CD14-positive monocyte (primary cell): ENCODE results near the gene TRAPPC3L. TPM values are rescaled to one million over a fixed set of nuclear protein-coding genes. Genes with fewer than 3 reads are reported as not detected.

Experiments
- DNase-seq, 3 donors: peaks; one replicate each; pipeline ENCODE4 v3.0.0-alpha.2; 2011 to 2022
- H2AFZ ChIP-seq: 2 replicates; pipeline ENCODE4 v1.6.0; 2012; ENCODE audit warnings: mild to moderate bottlenecking, low read depth, low read length, inconsistent platforms; ENCODE audit not compliant: insufficient read depth, poor library complexity, severe bottlenecking
- H3K27ac ChIP-seq, 2 donors: 1 replicate in 1 of 2; 2 replicates in 1 of 2; pipeline ENCODE4 v1.5.1; 2012 to 2013; ENCODE audit warnings: low read length in 2 of 2, control low read depth in 1 of 2, inconsistent platforms in 1 of 2, low read depth in 1 of 2, mild to moderate bottlenecking in 1 of 2
- H3K27me3 ChIP-seq, 2 donors: one replicate each; pipeline versions ENCODE4 v1.6.0 to v1.6.1; 2011 to 2013; ENCODE audit warnings: low read length in 2 of 2; ENCODE audit not compliant: control insufficient read depth in 2 of 2, insufficient read depth in 2 of 2
- H3K36me3 ChIP-seq, 2 donors: replicated peaks in 1 of 2; 1 replicate in 1 of 2; 2 replicates in 1 of 2; pipeline versions ENCODE4 v1.5.1 to v1.6.1; 2012 to 2013; ENCODE audit warnings: low read length in 2 of 2, control low read depth in 1 of 2, inconsistent platforms in 1 of 2, mild to moderate bottlenecking in 1 of 2; ENCODE audit not compliant: insufficient read depth in 2 of 2, control insufficient read depth in 1 of 2
- H3K4me1 ChIP-seq, 2 donors: 1 replicate in 1 of 2; 2 replicates in 1 of 2; pipeline versions ENCODE4 v1.5.1 to v1.6.1; 2012 to 2013; ENCODE audit warnings: low read length in 2 of 2, control low read depth in 1 of 2, inconsistent platforms in 1 of 2, mild to moderate bottlenecking in 1 of 2, moderate library complexity in 1 of 2; ENCODE audit not compliant: insufficient read depth in 2 of 2, control insufficient read depth in 1 of 2
- H3K4me2 ChIP-seq: replicated peaks from 2 replicates; pipeline ENCODE3; 2012; ENCODE audit warnings: low read length, moderate library complexity, mild to moderate bottlenecking; ENCODE audit not compliant: poor library complexity, severe bottlenecking; ENCODE audit errors: extremely low read depth
- H3K4me3 ChIP-seq, 3 experiments: fragments of 200-600 bp in 1 of 3; sonication (generic) in 1 of 3; replicated peaks in 1 of 3; 1 replicate in 2 of 3; 2 replicates in 1 of 3; pipeline ENCODE4 v1.5.1; 2011 to 2013; ENCODE audit warnings: low read length in 3 of 3, mild to moderate bottlenecking in 3 of 3, control low read depth in 2 of 3, low read depth in 2 of 3, inconsistent platforms in 1 of 3, moderate library complexity in 1 of 3
- H3K79me2 ChIP-seq: 2 replicates; pipeline ENCODE4 v1.6.0; 2012; ENCODE audit warnings: mild to moderate bottlenecking, control low read depth, inconsistent platforms, low read length, moderate library complexity; ENCODE audit not compliant: insufficient read depth
- H3K9ac ChIP-seq: 2 replicates; pipeline ENCODE4 v1.6.0; 2017; ENCODE audit warnings: low read length, mild to moderate bottlenecking; ENCODE audit not compliant: insufficient read depth, poor library complexity, severe bottlenecking
- H3K9me3 ChIP-seq, 2 donors: replicated peaks in 1 of 2; 1 replicate in 1 of 2; 2 replicates in 1 of 2; pipeline versions ENCODE4 v1.5.1 to v1.6.1; 2012 to 2013; ENCODE audit warnings: low read length in 2 of 2, control low read depth in 1 of 2; ENCODE audit not compliant: control insufficient read depth in 1 of 2, insufficient read depth in 1 of 2
- H4K20me1 ChIP-seq: 2 replicates; pipeline ENCODE4 v1.6.0; 2012; ENCODE audit warnings: mild to moderate bottlenecking, low read length, control low read depth, moderate library complexity; ENCODE audit not compliant: insufficient read depth
- H3K27ac Mint-ChIP-seq, 7 donors: one replicate each; pipeline ENCODE4 v1.8.0; 2020; ENCODE audit warnings: mild to moderate bottlenecking in 7 of 7, mixed read lengths in 7 of 7, moderate library complexity in 6 of 7, inconsistent platforms in 2 of 7
- H3K27me3 Mint-ChIP-seq, 3 donors: one replicate each; pipeline ENCODE4 v1.8.0; 2021 to 2022; ENCODE audit warnings: low read depth in 3 of 3, mild to moderate bottlenecking in 3 of 3, mixed read lengths in 3 of 3, moderate library complexity in 3 of 3, inconsistent platforms in 1 of 3
- H3K36me3 Mint-ChIP-seq, 2 donors: one replicate each; pipeline ENCODE4 v1.8.0; 2020; ENCODE audit warnings: mixed read lengths in 2 of 2, inconsistent platforms in 1 of 2, mild to moderate bottlenecking in 1 of 2
- H3K4me1 Mint-ChIP-seq: one replicate; pipeline ENCODE4 v1.8.0; 2020; ENCODE audit warnings: mild to moderate bottlenecking, mixed read lengths
- H3K4me3 Mint-ChIP-seq, 2 donors: one replicate each; pipeline ENCODE4 v1.8.0; 2020; ENCODE audit warnings: mild to moderate bottlenecking in 2 of 2, mixed read lengths in 2 of 2, moderate library complexity in 1 of 2
- H3K9me3 Mint-ChIP-seq, 7 donors: one replicate each; pipeline ENCODE4 v1.8.0; 2020 to 2022; ENCODE audit warnings: mixed read lengths in 7 of 7, mild to moderate bottlenecking in 6 of 7, moderate library complexity in 6 of 7, inconsistent platforms in 2 of 7
- WGBS: methylation state at CpG from one replicate; pipeline ENCODE4 v1.1.5; 2013; ENCODE audit warnings: missing lambda C conversion rate; ENCODE audit not compliant: insufficient coverage; 5-methylcytosine and 5-hydroxymethylcytosine counted together
- intact Hi-C, 2 donors: fragments of 100-400 bp; cut with micrococcal nuclease; formaldehyde crosslinking; loops; one replicate each; pipeline versions ENCODE4 v1.15.0 to v1.15.1; 2023
- polyA plus RNA-seq, 3 donors: library from polyadenylated mRNA; depleted of rRNA in 1 of 3; unstranded in 2 of 3; stranded (reverse) in 1 of 3; fragments of 300-500 nt in 2 of 3; fragments of >200 nt in 1 of 3; fragmentation: Illumina TruSeq in 2 of 3; gene quantifications; 1 replicate in 2 of 3; 2 replicates in 1 of 3; pipeline ENCODE4 v1.2.3, GENCODE V29; 2012 to 2021
- TF ChIP-seq, protein P1 (sequence below): fragments of 200-600 bp; IDR thresholded peaks from one replicate; pipeline ENCODE4 v1.8.0; 2022; ENCODE audit warnings: antibody characterized with exemption, mild to moderate bottlenecking

TRAPPC3L gene
- polyA plus RNA-seq, 3 donors = 0.17 TPM; not detected in 2

DNA sequence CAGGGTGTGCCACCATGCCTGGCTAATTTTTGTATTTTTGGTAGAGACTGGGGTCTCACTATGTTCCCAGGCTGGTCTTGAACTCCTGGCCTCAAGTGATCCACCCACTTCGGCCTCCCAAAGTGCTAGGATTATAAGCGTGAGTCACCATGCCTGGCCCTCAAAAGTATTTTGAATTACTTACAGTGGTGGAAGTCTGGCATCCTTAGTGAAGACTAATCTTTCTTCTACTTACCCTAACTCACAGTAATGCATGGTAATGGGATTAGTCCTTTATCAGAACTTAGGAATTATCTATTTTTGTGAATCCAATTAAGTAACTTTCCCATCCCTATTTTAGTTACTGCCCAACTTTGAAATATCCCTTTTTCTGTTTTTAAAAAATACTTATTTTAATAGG, 29.7 kb upstream of the TRAPPC3L start:
- Mint-ChIP-seq H3K36me3 (peaks cover 34 to 43% of the 10 kb centered on the region in 2 donors), H3K4me1 (peaks cover 33% of the 10 kb centered on the region), H3K27me3 (no peaks in the 10 kb centered on the region), H3K27ac (no peak overlapping the region), H3K9me3 (peaks cover 0 to 2% (median 0%) of the 10 kb centered on the region in 7 donors), H3K4me3 (no peak overlapping the region)
- Histone ChIP-seq H3K4me1 (peaks cover 19 to 22% of the 10 kb centered on the region in 2 donors), H3K9ac (no peak overlapping the region), H3K27me3 (no peaks in the 10 kb centered on the region), H2AFZ (no peak overlapping the region), H3K4me3 (no peak overlapping the region), H3K79me2 (peaks cover 92% of the 10 kb centered on the region), H3K9me3 (no peaks in the 10 kb centered on the region), H3K36me3 (peaks cover 22 to 53% of the 10 kb centered on the region in 2 donors), H3K4me2 (no peak overlapping the region), H4K20me1 (peaks cover 14% of the 10 kb centered on the region), H3K27ac (no peak overlapping the region)
- WGBS = no CpG with 5 or more reads among the region's 2 CpGs
- DNase-seq = no peak
- TF ChIP-seq, protein P1, sequence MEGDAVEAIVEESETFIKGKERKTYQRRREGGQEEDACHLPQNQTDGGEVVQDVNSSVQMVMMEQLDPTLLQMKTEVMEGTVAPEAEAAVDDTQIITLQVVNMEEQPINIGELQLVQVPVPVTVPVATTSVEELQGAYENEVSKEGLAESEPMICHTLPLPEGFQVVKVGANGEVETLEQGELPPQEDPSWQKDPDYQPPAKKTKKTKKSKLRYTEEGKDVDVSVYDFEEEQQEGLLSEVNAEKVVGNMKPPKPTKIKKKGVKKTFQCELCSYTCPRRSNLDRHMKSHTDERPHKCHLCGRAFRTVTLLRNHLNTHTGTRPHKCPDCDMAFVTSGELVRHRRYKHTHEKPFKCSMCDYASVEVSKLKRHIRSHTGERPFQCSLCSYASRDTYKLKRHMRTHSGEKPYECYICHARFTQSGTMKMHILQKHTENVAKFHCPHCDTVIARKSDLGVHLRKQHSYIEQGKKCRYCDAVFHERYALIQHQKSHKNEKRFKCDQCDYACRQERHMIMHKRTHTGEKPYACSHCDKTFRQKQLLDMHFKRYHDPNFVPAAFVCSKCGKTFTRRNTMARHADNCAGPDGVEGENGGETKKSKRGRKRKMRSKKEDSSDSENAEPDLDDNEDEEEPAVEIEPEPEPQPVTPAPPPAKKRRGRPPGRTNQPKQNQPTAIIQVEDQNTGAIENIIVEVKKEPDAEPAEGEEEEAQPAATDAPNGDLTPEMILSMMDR = no peak
- intact Hi-C loops = no loop called here

DNA sequence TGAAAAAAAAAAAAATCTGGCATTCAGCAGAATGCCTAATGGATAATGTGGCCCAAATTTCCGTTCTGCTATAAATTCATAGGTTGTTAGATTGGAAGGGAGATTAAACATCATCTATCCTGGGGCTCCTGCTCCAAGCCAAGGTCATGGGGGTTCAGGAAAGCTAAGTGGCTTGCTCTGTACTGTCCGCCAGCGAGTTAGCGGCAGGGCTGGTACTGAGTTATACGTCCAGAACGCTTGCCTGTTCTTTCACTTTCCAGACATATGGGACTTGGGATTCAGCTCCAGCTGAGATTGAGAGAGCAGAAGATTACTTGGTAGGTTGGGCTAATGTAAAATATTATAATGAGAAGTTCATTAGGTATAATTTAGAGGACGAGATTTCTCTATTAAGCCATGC, 26.7 kb upstream of the TRAPPC3L start:
- Histone ChIP-seq H3K4me2 (peak overlapping the region; percentile 78), H4K20me1 (peaks cover 3% of the 10 kb centered on the region), H3K27ac (peak overlapping the region in 1 of 2 donors; percentile 96), H3K4me1 (peaks cover 38 to 46% of the 10 kb centered on the region in 2 donors), H3K9me3 (peaks cover 0 to 2% of the 10 kb centered on the region in 2 donors), H2AFZ (peak overlapping the region; percentile 96), H3K4me3 (peak overlapping the region; percentile 66 to 89 (median 81)), H3K9ac (peak overlapping the region; percentile 96), H3K79me2 (peaks cover 68% of the 10 kb centered on the region), H3K27me3 (no peaks in the 10 kb centered on the region), H3K36me3 (peaks cover 10 to 25% of the 10 kb centered on the region in 2 donors)
- peak overlapping the region; percentile 3 to 98 (median 96) for H3K27ac Mint-ChIP-seq
- H3K4me3 Mint-ChIP-seq = peak overlapping the region; percentile 97 to 99
- WGBS = 0% methylated on average over 4 of the region's 7 CpGs
- DNase-seq = no peak
- H3K36me3 Mint-ChIP-seq = peaks cover 20 to 23% of the 10 kb centered on the region in 2 donors
- intact Hi-C loops = loop anchor here in 1 of 2 donors (5.0 kb wide), 1 partner anchor 95 kb away; the partner anchor contains the start of gene ZUP1
- H3K27me3 Mint-ChIP-seq = no peaks in the 10 kb centered on the region
- TF ChIP-seq, protein P1 = no peak
- peaks cover 56% of the 10 kb centered on the region for H3K4me1 Mint-ChIP-seq
- peaks cover 0 to 2% (median under 1%) of the 10 kb centered on the region in 7 donors for H3K9me3 Mint-ChIP-seq
